SK-N-SH treated with all-trans-retinoic acid at 6 μM for 48 hours (cell line): ENCODE measurements around the gene RPL3.

Source experiments
- ATAC-seq: fragments of 200-7000 bp; cut with Tn5 transposase; 3 replicates; pipeline ENCODE4 v1.9.1; 2020; ENCODE audit warnings: mild to moderate bottlenecking, moderate library complexity
- ARNTL ChIP-seq: fragments of 450-650 bp; formaldehyde crosslinking; IDR thresholded peaks from 2 replicates; pipeline ENCODE4 v1.5.0; 2020; ENCODE audit warnings: low read depth, mild to moderate bottlenecking, moderate library complexity, borderline replicate concordance
- BACH2 ChIP-seq: fragments of 250-450 bp; sonication (Bioruptor Pico); IDR thresholded peaks from 2 replicates; pipeline ENCODE4 v1.9.0; 2021; ENCODE audit warnings: mild to moderate bottlenecking, borderline replicate concordance
- CSDC2 ChIP-seq: fragments of 250-450 bp; sonication (Bioruptor Pico); IDR thresholded peaks from 2 replicates; pipeline ENCODE4 v1.5.0; 2020; ENCODE audit warnings: mild to moderate bottlenecking, moderate library complexity
- CSRNP3 ChIP-seq: fragments of 250-450 bp; sonication (Bioruptor Pico); IDR thresholded peaks from 2 replicates; pipeline ENCODE4 v1.5.1; 2021; ENCODE audit warnings: mild to moderate bottlenecking, moderate library complexity
- ESRRG ChIP-seq: fragments of 250-450 bp; sonication (Bioruptor Pico); IDR thresholded peaks from 2 replicates; pipeline ENCODE4 v1.6.1; 2021; ENCODE audit warnings: mild to moderate bottlenecking
- GLIS3 ChIP-seq: fragments of 250-450 bp; sonication (Bioruptor Pico); IDR thresholded peaks from 2 replicates; pipeline ENCODE4 v1.5.0; 2020; ENCODE audit warnings: mild to moderate bottlenecking, moderate library complexity
- ISL1 ChIP-seq: fragments of 250-450 bp; sonication (Bioruptor Pico); IDR thresholded peaks from 2 replicates; pipeline ENCODE4 v2.1.2; 2022; ENCODE audit warnings: mild to moderate bottlenecking, moderate library complexity
- OSR1 ChIP-seq: fragments of 250-450 bp; sonication (Bioruptor Pico); IDR thresholded peaks from 2 replicates; pipeline ENCODE4 v1.8.0; 2022; ENCODE audit warnings: moderate library complexity, mild to moderate bottlenecking, inconsistent platforms
- PATZ1 ChIP-seq: fragments of 250-450 bp; sonication (Bioruptor Pico); IDR thresholded peaks from 2 replicates; pipeline ENCODE4 v1.8.0; 2020; ENCODE audit warnings: mild to moderate bottlenecking, moderate library complexity, borderline replicate concordance
- POU6F1 ChIP-seq: fragments of 250-450 bp; sonication (Bioruptor Pico); IDR thresholded peaks from 2 replicates; pipeline ENCODE4 v1.8.0; 2021; ENCODE audit warnings: low read depth, mild to moderate bottlenecking, moderate library complexity, borderline replicate concordance
- RARB ChIP-seq: fragments of 250-450 bp; sonication (Bioruptor Pico); IDR thresholded peaks from 2 replicates; pipeline ENCODE4 v1.8.0; 2021; ENCODE audit warnings: mild to moderate bottlenecking, moderate library complexity
- SNAI2 ChIP-seq: fragments of 250-450 bp; sonication (Bioruptor Pico); IDR thresholded peaks from 2 replicates; pipeline ENCODE4 v1.5.0; 2020; ENCODE audit warnings: mild to moderate bottlenecking, moderate library complexity
- TCF4 ChIP-seq: fragments of 250-450 bp; sonication (Bioruptor Pico); IDR thresholded peaks from 2 replicates; pipeline ENCODE4 v1.8.0; 2021; ENCODE audit warnings: mild to moderate bottlenecking, moderate library complexity, borderline replicate concordance
- TSHZ2 ChIP-seq: fragments of 250-450 bp; sonication (Bioruptor Pico); IDR thresholded peaks from 2 replicates; pipeline ENCODE4 v1.5.0; 2020; ENCODE audit warnings: mild to moderate bottlenecking, moderate library complexity
- ZC3H10 ChIP-seq: fragments of 250-450 bp; sonication (Bioruptor Pico); IDR thresholded peaks from 2 replicates; pipeline ENCODE4 v1.5.1; 2021; ENCODE audit warnings: mild to moderate bottlenecking, moderate library complexity
- ZFP3 ChIP-seq: fragments of 250-450 bp; sonication (Bioruptor Pico); IDR thresholded peaks from 2 replicates; pipeline ENCODE4 v1.5.0; 2020; ENCODE audit warnings: mild to moderate bottlenecking, moderate library complexity
- ZFP30 ChIP-seq: fragments of 450-650 bp; formaldehyde crosslinking; IDR thresholded peaks from 2 replicates; pipeline ENCODE4 v1.5.0; 2022; ENCODE audit warnings: mild to moderate bottlenecking, moderate library complexity
- ZNF565 ChIP-seq: fragments of 450-650 bp; formaldehyde crosslinking; conservative IDR thresholded peaks from 2 replicates; pipeline ENCODE4 v1.5.0; 2020; ENCODE audit warnings: low read depth, mild to moderate bottlenecking, moderate library complexity
- ZNF70 ChIP-seq: fragments of 450-650 bp; formaldehyde crosslinking; IDR thresholded peaks from 2 replicates; pipeline ENCODE4 v1.5.0; 2020; ENCODE audit warnings: mild to moderate bottlenecking, moderate library complexity
- ZNF8 ChIP-seq: fragments of 450-650 bp; formaldehyde crosslinking; IDR thresholded peaks from 2 replicates; pipeline ENCODE4 v1.5.0; 2020; ENCODE audit warnings: mild to moderate bottlenecking, moderate library complexity

The RPL3 gene

GRCh38 chr22:39362932-39363331 lies 43.5 kb upstream of the RPL3 start:
- no peak for ATAC-seq
- TF ChIP-seq OSR1 (CRISPR knock-in tag) (no peak), ARNTL (no peak), BACH2 (CRISPR knock-in tag) (no peak), SNAI2 (no peak), ZNF8 (CRISPR knock-in tag) (no peak), POU6F1 (CRISPR knock-in tag) (no peak), ZC3H10 (CRISPR knock-in tag) (no peak), RARB (CRISPR knock-in tag) (no peak), TCF4 (CRISPR knock-in tag) (no peak), ESRRG (no peak), TSHZ2 (CRISPR knock-in tag) (no peak), ZFP3 (CRISPR knock-in tag) (no peak), CSDC2 (CRISPR knock-in tag) (no peak)

GRCh38 chr22:39362271-39362670 lies 42.8 kb upstream of the RPL3 start:
- TF ChIP-seq GLIS3 (CRISPR knock-in tag): no peak
- TF ChIP-seq OSR1 (CRISPR knock-in tag): no peak
- no peak for TF ChIP-seq ARNTL
- ATAC-seq: no peak

- no peak for TF ChIP-seq TSHZ2 (CRISPR knock-in tag)
- no peak for TF ChIP-seq ZNF8 (CRISPR knock-in tag)
- no peak for TF ChIP-seq ZNF70 (CRISPR knock-in tag)
- no peak for TF ChIP-seq ESRRG
- no peak for TF ChIP-seq ZFP30
- TF ChIP-seq RARB (CRISPR knock-in tag): no peak
- no peak for TF ChIP-seq PATZ1 (CRISPR knock-in tag)
- ATAC-seq: no peak
These were observed 42.1 kb upstream of the RPL3 start for GRCh38 chr22:39361496-39361895.

- ATAC-seq: no peak
- TF ChIP-seq ZNF70 (CRISPR knock-in tag): no peak
- TF ChIP-seq OSR1 (CRISPR knock-in tag): no peak
- no peak for TF ChIP-seq ARNTL
- no peak for TF ChIP-seq TCF4 (CRISPR knock-in tag)
- TF ChIP-seq CSDC2 (CRISPR knock-in tag): no peak
- TF ChIP-seq ISL1: no peak
- no peak for TF ChIP-seq CSRNP3
- no peak for TF ChIP-seq PATZ1 (CRISPR knock-in tag)
- TF ChIP-seq BACH2 (CRISPR knock-in tag): no peak
- no peak for TF ChIP-seq RARB (CRISPR knock-in tag)
- TF ChIP-seq ZNF565: no peak
- no peak for TF ChIP-seq POU6F1 (CRISPR knock-in tag)
- no peak for TF ChIP-seq ZNF8 (CRISPR knock-in tag)
These were observed 41.4 kb upstream of the RPL3 start for GRCh38 chr22:39360674-39361413.
